Measurements from ENCODE around the gene TTPAL.
"Not testable (repeated sequence)": the region's sequence is repeated elsewhere in the genome, so short reads cannot be mapped to it uniquely, and the experiment has no call there.

TTPAL gene

GRCh38 chr20:44470327-44470726 lies 5.3 kb upstream of the TTPAL start:
- no peak for DNase-seq

DNA sequence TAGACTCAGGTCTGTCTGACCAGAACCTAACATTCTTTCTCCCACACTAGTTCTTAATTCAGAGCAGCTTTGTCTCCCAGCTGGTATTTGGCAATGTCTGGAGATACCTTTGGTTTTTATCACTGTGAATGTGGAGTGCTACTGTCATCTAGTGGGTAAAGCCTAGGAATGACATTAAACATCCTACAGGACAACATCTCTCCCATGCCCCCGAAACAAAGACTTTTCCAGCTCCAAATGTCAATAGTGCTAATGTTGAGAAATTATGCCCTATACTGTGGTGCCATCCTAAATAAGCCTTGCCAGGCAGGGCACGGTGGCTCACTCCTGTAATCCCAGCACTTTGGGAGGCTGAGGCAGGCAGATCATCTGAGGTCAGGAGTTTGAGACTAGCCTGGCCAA lies 4.2 kb upstream of the TTPAL start:
- DNase-seq = no peak

- not testable (repeated sequence) for DNase-seq
These were observed 3.4 kb upstream of the TTPAL start for GRCh38 chr20:44472283-44472682.

- DNase-seq = no peak
These were observed 341 bp upstream of the TTPAL start for GRCh38 chr20:44475372-44475693.

- no peak for DNase-seq
These were observed 1.5 kb downstream of the TTPAL start for GRCh38 chr20:44477151-44477550.

DNA sequence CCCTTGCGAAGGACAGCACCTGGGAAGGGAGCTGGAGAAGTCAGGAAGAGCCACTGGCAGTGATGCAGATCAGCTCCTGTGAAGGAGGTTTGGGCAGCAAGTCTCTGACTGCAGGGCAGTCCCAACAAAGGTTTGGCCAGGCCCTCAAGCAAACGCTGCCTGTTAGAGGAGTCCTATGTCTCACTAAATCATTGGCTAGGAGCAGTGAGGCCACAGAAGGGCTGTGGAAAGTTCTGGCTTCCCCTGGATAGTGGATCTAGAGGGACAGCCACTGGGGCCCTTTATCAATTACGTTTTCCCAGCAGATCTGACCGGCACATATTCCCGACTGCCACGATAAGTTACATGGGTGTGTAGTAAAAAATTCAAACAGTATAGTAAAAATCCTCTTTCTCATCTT lies 2.5 kb downstream of the TTPAL start:
- no peak for DNase-seq

GRCh38 chr20:44479643-44480042 lies 4.0 kb downstream of the TTPAL start:
- no peak for DNase-seq

GRCh38 chr20:44480097-44480496 lies 4.4 kb downstream of the TTPAL start:
- no peak for DNase-seq

DNA sequence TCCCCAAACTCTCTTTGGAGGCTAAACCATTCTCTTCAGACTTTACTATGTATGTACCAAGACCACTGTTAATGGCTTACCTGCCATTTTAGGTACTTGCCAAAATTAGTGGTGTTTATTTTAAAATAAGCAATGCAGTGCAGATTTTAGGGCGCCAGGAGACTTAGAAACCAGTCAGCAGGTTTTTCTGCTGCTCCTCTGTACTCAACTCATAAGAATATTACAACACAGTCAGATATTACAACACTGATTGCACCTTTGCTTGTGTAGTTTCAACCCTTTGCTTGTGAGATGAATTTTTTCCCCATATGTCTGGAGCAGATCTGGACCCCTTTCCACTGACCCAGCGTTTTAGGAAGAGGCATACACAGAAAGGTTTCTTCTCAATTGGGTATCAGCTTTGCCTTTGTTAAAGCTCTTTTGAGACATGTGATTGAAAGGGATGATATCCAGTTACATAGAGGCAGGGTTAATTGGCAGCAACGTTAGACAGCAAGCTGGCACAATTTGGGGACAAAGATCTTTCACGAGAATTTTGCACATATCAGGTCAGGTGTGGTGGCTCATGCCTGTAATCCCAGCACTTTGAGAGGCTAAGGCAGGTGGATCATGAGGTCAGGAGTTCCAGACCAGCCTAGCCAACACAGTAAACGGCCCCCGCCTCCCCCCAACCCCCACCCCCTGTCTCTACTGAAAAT lies 6.2 kb downstream of the TTPAL start:
- DNase-seq = no peak

DNA sequence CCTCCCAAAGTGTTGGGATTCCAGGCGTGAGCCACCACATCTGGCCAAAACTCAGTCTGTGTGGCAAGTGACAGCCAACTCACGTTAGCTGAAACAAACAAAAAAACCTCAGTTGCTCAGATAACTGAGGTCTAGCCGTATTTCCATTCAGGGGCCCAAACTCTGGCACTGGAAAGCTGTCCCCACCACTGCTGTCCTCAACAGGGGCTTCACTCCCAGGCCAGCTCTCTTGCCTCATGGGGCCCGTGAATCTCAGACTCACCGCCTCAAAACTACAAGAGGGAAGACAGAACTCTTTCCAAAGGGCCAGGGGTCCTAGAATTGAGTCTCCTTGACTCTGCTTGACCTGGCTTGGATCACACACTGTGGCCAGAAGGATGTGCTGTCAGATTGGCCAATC lies 7.4 kb downstream of the TTPAL start:
- DNase-seq = no peak

DNA sequence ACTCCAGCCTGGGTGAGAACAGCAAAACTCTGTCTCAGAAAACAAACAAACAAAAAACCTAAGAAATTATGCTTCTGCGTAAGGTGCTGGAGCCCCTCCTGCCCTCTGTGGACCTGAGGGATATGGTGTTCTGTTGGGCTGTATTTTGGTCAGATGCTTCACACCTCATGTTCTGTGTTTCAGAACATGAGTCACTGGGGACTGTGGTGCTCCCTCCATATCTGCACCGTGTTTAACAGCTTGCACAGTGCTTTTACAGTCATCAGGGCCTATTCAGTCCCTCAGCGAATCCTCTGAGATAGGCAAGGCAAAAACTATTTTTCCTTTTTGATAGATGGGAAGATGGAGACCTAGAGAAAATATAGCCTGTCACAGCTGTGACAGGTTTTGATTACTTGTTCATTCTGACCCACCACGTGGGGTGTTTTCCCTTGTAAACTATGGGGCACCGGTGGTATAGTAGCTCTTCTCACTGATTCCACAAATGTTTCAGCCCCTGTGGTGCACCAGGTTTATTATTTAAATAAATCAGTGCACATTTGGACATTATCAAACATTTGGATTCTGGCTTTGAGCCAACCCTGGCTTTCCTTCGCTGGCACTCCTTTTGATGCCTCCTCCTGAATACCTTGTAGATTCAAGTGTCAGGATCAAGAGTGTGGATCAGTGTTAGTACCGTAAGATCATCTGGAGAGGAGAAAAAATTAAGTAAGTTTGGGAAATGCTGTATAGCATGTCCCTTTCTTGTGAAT lies 9.6 kb downstream of the TTPAL start:
- no peak for DNase-seq

DNA sequence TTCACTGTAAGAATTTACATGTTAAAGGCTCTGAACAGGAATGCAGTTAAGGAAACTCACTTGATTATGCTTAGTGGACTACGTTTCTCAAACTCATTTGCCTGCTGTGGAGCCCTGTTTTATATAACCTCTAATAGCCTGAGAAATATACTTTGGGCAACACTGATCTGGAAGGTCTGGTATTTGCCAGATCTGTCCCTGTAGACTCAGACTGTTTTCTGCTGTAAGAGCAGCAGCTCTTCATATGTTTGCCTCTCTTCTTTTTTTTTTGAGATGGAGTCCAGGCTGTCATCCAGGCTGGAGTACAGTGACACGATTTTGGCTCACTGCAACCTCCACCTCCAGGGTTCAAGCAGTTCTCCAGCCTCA lies 10.1 kb downstream of the TTPAL start:
- no peak for DNase-seq

GRCh38 chr20:44488551-44488950 lies 12.9 kb downstream of the TTPAL start:
- DNase-seq = no peak

DNA sequence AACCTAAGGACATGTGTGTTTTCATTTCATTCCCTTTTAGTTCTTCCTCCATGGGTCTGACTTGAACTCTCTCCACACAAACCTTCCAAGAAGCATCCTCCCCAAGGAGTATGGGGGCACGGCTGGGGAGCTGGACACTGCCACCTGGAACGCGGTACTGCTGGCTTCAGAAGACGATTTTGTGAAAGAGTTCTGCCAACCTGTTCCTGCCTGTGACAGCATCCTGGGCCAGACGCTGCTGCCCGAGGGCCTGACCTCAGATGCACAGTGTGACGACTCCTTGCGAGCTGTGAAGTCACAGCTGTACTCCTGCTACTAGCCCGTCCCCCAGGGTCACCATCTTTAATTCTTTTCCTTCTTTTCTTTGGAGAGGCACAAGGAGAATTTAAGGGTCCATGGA lies 13.5 kb downstream of the TTPAL start:
- no peak for DNase-seq

GRCh38 chr20:44489931-44490330 lies 14.3 kb downstream of the TTPAL start:
- peak; percentile 23 for DNase-seq

DNA sequence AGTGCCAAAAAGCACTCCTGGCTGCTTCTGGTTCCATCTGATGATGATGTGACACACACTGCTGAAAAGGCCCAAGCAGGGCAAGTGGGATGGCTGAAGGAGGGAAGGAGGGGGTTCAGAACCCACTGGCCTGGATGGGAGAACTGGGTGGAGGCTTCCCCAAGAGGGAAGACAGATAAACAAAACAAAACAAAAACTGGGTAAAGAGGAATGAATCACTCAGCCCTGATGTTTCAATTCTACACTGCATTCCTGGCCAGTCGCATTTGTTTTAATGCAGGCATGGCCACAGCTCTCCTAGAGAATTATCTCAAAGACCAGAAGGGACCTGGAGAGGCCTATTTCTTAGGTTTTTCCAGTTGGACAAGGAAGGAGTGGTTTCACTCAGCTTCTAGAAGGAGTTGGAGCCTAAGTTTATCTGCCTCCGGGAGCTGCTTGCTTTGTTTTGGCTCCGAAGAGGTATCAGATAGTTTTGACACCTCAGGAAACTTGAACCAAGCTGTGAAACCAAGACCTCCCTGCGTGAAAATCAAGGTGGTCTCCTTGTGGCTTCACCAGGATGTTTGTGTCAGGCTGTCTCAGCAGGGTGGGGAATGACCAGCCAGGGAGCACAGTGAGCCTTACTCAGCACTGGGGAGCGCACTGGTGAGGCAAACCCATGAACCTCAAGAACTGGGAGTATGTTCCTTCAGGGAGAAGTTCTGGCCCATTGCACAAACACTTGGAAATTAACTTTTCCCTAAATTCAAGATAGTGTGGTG lies 16.1 kb downstream of the TTPAL start:
- DNase-seq = no peak

DNA sequence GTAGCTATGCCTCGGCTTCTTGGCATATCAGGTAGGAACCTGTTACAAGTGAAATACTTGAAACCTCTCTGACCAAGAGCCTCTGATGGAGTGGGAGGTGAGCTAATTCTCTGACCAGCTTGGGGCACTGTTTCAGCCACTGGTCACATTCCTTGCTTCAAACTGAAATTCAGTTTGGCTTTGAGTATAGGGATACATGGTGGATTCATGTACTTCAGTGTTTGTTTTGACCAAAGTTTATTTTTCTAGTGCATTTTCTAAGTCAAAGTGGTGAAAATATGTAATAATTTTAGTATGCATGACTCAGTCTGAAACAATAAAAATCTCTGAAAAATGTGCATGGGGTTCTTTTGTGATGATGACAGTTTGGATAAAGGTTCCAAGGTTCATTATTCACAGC lies 18.6 kb downstream of the TTPAL start:
- no peak for DNase-seq

GRCh38 chr20:44494681-44495080 lies 19.0 kb downstream of the TTPAL start:
- DNase-seq = no peak

- DNase-seq = peak; percentile 54
These were observed 19.6 kb downstream of the TTPAL start for GRCh38 chr20:44495257-44495656.

- peak; percentile 66 for DNase-seq
These were observed 20.3 kb downstream of the TTPAL start for GRCh38 chr20:44495802-44496481.

GRCh38 chr20:44496976-44497375 lies 21.3 kb downstream of the TTPAL start:
- DNase-seq = peak; percentile 37

- DNase-seq = no peak
These were observed 22.1 kb downstream of the TTPAL start for GRCh38 chr20:44497761-44498160.

GRCh38 chr20:44500221-44500620 lies 24.5 kb downstream of the TTPAL start:
- no peak for DNase-seq

GRCh38 chr20:44501448-44501847 lies 25.8 kb downstream of the TTPAL start:
- DNase-seq = no peak

All from activated CD4-positive, alpha-beta T cell treated with anti-CD3 and anti-CD28 coated beads, Interleukin-2, amount 50 U/mL, for 16 hours (primary cell).